ENCODE results near the gene MAPT.

GRCh38 chr17:45973099-45973780, 78.9 kb downstream of the MAPT start:
- TF ChIP-seq SUZ12 (IDR thresholded peaks at IDR 0.05; ENCODE audit: extremely low read depth, insufficient read depth, insufficient read length) (no peak), ZNF274 (IDR thresholded peaks at IDR 0.05; ENCODE audit: low read depth, low read length) (no peak), YY1 (IDR thresholded peaks at IDR 0.05; ENCODE audit: insufficient read depth, insufficient read length) (no peak)

Measured in NT2/D1 (cell line).